ENCODE data around the gene RASD2.

RASD2 gene

GRCh38 chr22:35587896-35588295 lies 47.3 kb downstream of the RASD2 start:
- DNase-seq, result no peak

GRCh38 chr22:35589071-35589755 lies 48.6 kb downstream of the RASD2 start:
- no peak for DNase-seq

- DNase-seq, result no peak
Observed at GRCh38 chr22:35589756-35590093, 49.1 kb downstream of the RASD2 start.

GRCh38 chr22:35590634-35591295 lies 50.1 kb downstream of the RASD2 start:
- DNase-seq, result no peak

DNA sequence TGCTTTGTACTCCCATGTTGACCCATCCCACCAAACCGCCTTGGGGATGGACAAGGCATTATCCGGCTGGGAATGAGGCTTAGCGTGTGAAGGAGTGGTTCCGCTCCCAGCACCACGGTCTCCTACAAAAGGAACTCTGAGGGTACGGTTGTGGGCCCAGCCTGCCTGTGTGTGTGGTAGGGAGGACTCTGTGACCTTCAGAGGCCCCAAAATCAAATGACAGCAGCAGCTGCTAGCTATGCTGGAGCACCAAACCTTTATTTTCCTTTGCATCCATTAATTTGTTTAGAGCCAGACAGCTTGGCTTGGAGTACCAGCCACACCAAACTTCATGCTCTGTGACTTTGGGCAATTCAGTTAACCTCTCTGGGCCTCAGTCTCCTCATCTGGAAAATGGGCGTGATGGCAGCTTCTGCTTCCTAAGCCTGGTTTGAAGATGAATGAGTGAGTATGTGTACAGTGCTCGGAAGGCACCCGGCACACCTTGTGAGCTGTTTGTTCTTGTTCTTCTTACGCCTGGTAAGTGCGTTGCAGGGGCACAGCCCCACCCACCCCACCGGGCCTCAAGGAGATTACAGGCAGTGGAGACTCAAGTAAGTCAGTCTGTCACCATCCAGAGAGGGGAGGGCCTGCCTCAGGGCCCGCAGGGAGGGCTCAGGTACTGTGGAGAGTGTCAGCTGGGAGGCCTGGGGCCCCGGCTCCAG lies 51.2 kb downstream of the RASD2 start:
- DNase-seq, result no peak

- no peak for DNase-seq
Observed at GRCh38 chr22:35592418-35592967, 51.9 kb downstream of the RASD2 start.

DNA sequence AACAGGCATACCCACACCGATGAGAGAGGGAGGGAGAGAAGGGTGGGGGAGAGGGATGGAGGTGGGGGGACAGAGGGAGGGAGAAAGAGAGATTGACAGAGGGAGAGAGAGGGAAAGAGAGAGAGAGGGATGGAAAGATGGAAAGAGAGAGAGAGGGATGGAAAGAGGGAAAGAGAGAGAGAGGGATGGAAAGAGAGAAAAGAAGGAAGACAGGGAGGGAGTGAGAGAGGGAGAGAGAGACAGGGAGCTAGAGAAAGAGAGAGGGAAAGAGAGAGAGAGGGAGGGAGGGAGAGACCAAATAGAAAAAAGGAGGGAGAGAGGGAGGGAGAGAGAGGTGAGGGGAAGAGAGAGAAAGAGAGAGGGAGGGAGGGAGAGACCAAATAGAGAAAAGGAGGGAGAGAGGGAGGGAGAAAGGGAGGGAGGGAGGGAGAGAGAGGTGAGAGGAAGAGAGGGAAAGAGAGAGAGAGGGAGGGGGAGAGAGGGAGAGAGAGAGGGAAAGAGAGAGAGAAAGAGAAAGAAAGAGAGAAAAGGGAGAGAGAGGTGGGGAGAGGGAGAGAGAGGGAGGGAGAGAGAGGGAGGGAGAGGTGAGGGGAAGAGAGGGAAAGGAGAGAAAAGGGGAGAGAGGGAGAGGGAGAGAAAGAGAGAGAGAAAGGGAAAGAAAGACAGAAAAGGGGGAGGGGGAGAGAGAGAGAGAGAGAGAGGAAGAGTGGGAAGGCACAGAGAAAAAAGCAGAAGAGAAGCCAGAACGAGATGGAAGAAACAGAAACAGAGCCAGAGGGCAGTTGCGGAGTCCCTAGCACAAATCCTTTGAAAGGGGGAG lies 52.6 kb downstream of the RASD2 start:
- DNase-seq, result no peak

GRCh38 chr22:35593891-35594470 lies 53.4 kb downstream of the RASD2 start:
- no peak for DNase-seq

- no peak for DNase-seq
Observed at GRCh38 chr22:35594686-35595085, 54.1 kb downstream of the RASD2 start.

- no peak for DNase-seq
Observed at GRCh38 chr22:35596821-35597220, 56.2 kb downstream of the RASD2 start.

GRCh38 chr22:35597692-35598395 lies 57.2 kb downstream of the RASD2 start:
- DNase-seq, result no peak

DNA sequence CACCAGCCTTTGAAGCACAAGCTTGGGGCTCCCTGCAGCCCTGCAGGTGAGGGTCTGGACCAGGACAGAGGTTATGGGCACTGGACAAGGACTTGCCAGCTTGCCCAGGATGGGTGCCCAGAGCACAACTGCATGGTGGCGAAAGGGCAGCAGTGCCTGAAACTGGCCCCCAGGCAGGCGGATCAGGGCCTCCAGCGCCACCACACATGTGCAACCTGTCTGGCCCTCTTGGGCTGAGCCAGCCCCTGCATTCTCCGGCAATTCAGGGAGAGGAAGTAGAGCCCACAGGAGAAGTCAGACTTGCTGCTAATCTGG lies 57.7 kb downstream of the RASD2 start:
- DNase-seq, result no peak

- DNase-seq, result no peak
Observed at GRCh38 chr22:35599364-35599763, 58.7 kb downstream of the RASD2 start.

DNA sequence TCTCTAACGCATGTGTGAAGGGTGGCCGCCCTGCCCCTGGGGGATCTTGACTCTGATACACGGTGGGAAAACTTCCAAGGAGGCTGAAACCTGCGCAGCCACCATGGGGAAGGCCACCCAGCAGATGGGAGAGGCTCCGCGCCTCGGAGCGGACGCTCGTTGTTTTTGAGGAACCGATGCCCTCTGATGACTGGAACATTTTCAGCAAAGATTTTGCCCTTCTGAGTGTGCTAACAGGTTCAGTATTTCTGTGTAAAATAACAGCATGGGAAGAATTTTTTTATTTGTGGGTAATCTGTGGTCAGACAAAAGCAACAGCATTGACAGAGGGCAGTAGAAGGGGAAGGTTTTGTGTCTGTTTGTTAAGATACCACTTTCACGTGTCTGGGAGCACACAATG lies 59.8 kb downstream of the RASD2 start:
- DNase-seq, result no peak

GRCh38 chr22:35601013-35601580 lies 60.5 kb downstream of the RASD2 start:
- no peak for DNase-seq

GRCh38 chr22:35601743-35602615 lies 61.3 kb downstream of the RASD2 start:
- DNase-seq, result no peak
